ENCODE results near the gene MAN2A2.

The MAN2A2 gene

GRCh38 chr15:90970274-90970673, 67.2 kb downstream of the MAN2A2 start:
- no peak for DNase-seq

GRCh38 chr15:90972133-90972532, 69.0 kb downstream of the MAN2A2 start:
- DNase-seq = no peak
